PC-3 (cell line): ENCODE data around the gene SNTN. TPM values are rescaled to one million over a fixed set of nuclear protein-coding genes. Genes with fewer than 3 reads are reported as not detected.
A peak's percentile ranks its signal among the peaks of the same experiment; 100 is the strongest.

Source experiments
- ATAC-seq: fragments of 200-7000 bp; cut with Tn5 transposase; 2 replicates; pipeline ENCODE4 v1.9.1; 2020; ENCODE audit warnings: mild to moderate bottlenecking, moderate library complexity
- BruUV-seq: library from RNA; stranded (reverse); fragments of 400-500 nt; replicated peaks from 2 replicates; lab custom pipeline; 2021; lab: Mats Ljungman, UMichigan
- CTCF ChIA-PET: fragments of 300-600 bp; sonication (Branson Sonifier 250); formaldehyde crosslinking; loops from one replicate; lab custom pipeline; 2022; ENCODE audit warnings: antibody characterized with exemption; lab: Charles Lee
- POLR2A ChIA-PET: fragments of 300-600 bp; sonication (Branson Sonifier 250); formaldehyde crosslinking; loops from one replicate; lab custom pipeline; 2022; ENCODE audit warnings: antibody characterized with exemption; ENCODE audit not compliant: unreplicated experiment; lab: Charles Lee
- DNase-seq: peaks from one replicate; pipeline ENCODE4 v3.0.0-alpha.2; 2015
- H2AFZ ChIP-seq: fragments of 300-600 bp; sonication (generic); 2 replicates; pipeline ENCODE4 v1.6.0; 2016; ENCODE audit warnings: antibody characterized with exemption, low read length
- H3F3A ChIP-seq: fragments of 300-600 bp; sonication (generic); one replicate; pipeline ENCODE4 v1.6.0; 2017; ENCODE audit warnings: antibody characterized with exemption, low read length, control low read depth, mild to moderate bottlenecking; ENCODE audit not compliant: unreplicated experiment
- H3K27ac ChIP-seq: fragments of 300-600 bp; sonication (generic); 2 replicates; pipeline ENCODE4 v1.5.1; 2016; ENCODE audit warnings: mild to moderate bottlenecking, low read length
- H3K27me3 ChIP-seq: fragments of 300-600 bp; sonication (generic); 2 replicates; pipeline ENCODE4 v1.6.1; 2016; ENCODE audit warnings: low read length, mixed read lengths
- H3K36me3 ChIP-seq: fragments of 300-600 bp; sonication (generic); 2 replicates; pipeline ENCODE4 v1.6.1; 2016; ENCODE audit warnings: low read depth, mixed run types, low read length, mixed read lengths
- H3K4me1 ChIP-seq: fragments of 300-600 bp; sonication (generic); 2 replicates; pipeline ENCODE4 v1.5.1; 2016; ENCODE audit warnings: low read length; ENCODE audit not compliant: insufficient read depth
- H3K4me2 ChIP-seq: fragments of 300-600 bp; sonication (generic); 2 replicates; pipeline ENCODE4 v1.6.0; 2016; ENCODE audit warnings: low read length
- H3K4me3 ChIP-seq: fragments of 300-600 bp; sonication (generic); 2 replicates; pipeline ENCODE4 v1.5.1; 2016; ENCODE audit warnings: mild to moderate bottlenecking, low read length, mixed read lengths
- H3K79me2 ChIP-seq: fragments of 300-600 bp; sonication (generic); 2 replicates; pipeline ENCODE4 v1.6.1; 2017; ENCODE audit warnings: low read length, mixed read lengths
- H3K9ac ChIP-seq: fragments of 300-600 bp; sonication (generic); 2 replicates; pipeline ENCODE4 v1.6.0; 2016; ENCODE audit warnings: mild to moderate bottlenecking, low read length
- H3K9me2 ChIP-seq: fragments of 300-600 bp; sonication (generic); replicated peaks from 2 replicates; pipeline ENCODE4 v1.6.1; 2016; ENCODE audit warnings: mixed run types, low read length, mixed read lengths
- H3K9me3 ChIP-seq: fragments of 300-600 bp; sonication (generic); 2 replicates; pipeline ENCODE4 v1.6.1; 2016; ENCODE audit warnings: low read length, mixed read lengths
- H4K20me1 ChIP-seq: fragments of 300-600 bp; sonication (generic); 2 replicates; pipeline ENCODE4 v1.6.1; 2016; ENCODE audit warnings: low read length, mixed read lengths
- CTCF ChIP-seq: fragments of 300-600 bp; sonication (generic); conservative IDR thresholded peaks from 2 replicates; pipeline ENCODE4 v1.5.1; 2017; ENCODE audit warnings: antibody characterized with exemption, low read depth, mild to moderate bottlenecking, low read length
- EZH2 ChIP-seq: fragments of 300-600 bp; sonication (generic); IDR thresholded peaks from one replicate; pipeline ENCODE4 v1.6.1; 2017; ENCODE audit warnings: antibody characterized with exemption, mild to moderate bottlenecking, low read length; ENCODE audit not compliant: unreplicated experiment
- EZH2phosphoT487 ChIP-seq: fragments of 300-600 bp; sonication (generic); IDR thresholded peaks from 2 replicates; pipeline ENCODE4 v1.6.1; 2018; ENCODE audit warnings: mild to moderate bottlenecking, antibody characterized with exemption, low read length, borderline replicate concordance
- intact Hi-C: fragments of 100-400 bp; cut with micrococcal nuclease; formaldehyde crosslinking; loops from 2 replicates; pipeline ENCODE4 v1.9.0; 2023
- total RNA-seq: library from RNA; depleted of rRNA; stranded (reverse); fragments of >200 nt; gene quantifications from 2 replicates; pipeline ENCODE4 v1.2.3, GENCODE V29; 2014

The SNTN gene
- total RNA-seq, 1 experiment from 2014 or later, result not detected

DNA sequence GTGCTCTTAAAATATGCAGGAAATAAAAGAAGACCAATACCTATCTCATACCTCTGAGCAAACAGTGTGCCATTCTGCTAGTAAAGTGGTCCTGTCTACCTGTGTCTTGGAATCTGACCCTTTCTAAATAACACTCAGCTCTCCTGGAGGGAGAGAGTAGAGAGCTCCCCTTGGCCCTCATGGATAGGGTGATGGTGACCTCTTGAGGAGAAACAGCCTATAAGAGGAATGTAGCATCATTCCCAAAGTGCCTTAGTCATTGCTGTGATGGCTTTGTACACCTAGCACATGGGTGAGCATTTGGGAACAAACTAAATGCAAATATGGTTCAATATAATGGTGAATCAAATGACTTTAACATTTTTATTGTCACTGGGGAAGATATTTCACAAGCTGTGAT is 10.0 kb downstream of the SNTN start:
- intact Hi-C loops, result loop anchor here (5.0 kb wide), 1 partner anchor 155 kb away; the partner anchor contains the start of gene C3orf49
- Histone ChIP-seq H3K27ac (no peak overlapping the region), H3K9me3 (no peaks in the 10 kb centered on the region), H3K9ac (no peak overlapping the region), H3F3A (no peaks in the 10 kb centered on the region), H3K27me3 (no peaks in the 10 kb centered on the region), H3K4me2 (no peak overlapping the region), H2AFZ (no peak overlapping the region), H3K9me2 (no peaks in the 10 kb centered on the region), H3K79me2 (no peaks in the 10 kb centered on the region), H3K4me3 (no peak overlapping the region), H3K4me1 (no peaks in the 10 kb centered on the region), H4K20me1 (no peaks in the 10 kb centered on the region), H3K36me3 (no peaks in the 10 kb centered on the region)
- no TSS peak for BruUV-seq
- TF ChIP-seq EZH2 (no peak), CTCF (no peak), EZH2phosphoT487 (no peak)
- ChIA-PET POLR2A (no interaction called here), CTCF (no interaction called here)
- ATAC-seq, result no peak
- peak; percentile 1 for DNase-seq

DNA sequence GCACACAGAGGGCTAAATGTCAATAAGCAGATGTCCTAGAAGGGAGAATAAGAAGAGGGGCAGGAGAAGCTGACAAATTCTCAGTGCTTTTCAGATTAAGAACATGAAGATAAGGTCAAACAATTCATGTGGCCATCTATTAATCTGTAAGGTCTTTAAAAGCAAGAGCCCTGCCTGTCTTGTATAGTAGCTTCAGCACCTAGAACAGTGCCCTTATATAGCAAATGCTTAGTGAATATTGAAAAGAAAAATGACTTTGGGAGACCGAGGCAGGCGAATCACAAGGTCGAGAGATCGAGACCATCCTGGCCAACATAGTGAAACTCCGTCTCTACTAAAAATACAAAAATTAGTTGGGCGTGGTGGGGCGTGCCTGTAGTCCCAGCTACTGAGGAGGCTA is 18.1 kb downstream of the SNTN start:
- no peak overlapping the region for H3K4me3 ChIP-seq
- H3K4me1 ChIP-seq, result no peaks in the 10 kb centered on the region
- H2AFZ ChIP-seq, result no peak overlapping the region
- TF ChIP-seq EZH2 (no peak), CTCF (no peak), EZH2phosphoT487 (no peak)
- H3K4me2 ChIP-seq, result no peak overlapping the region
- ChIA-PET POLR2A (no interaction called here), CTCF (no interaction called here)
- H4K20me1 ChIP-seq, result no peaks in the 10 kb centered on the region
- no peak overlapping the region for H3K27ac ChIP-seq
- H3F3A ChIP-seq, result no peaks in the 10 kb centered on the region
- H3K27me3 ChIP-seq, result no peaks in the 10 kb centered on the region
- intact Hi-C loops, result no loop called here
- ATAC-seq (no peak), DNase-seq (no peak)
- no peaks in the 10 kb centered on the region for H3K9me2 ChIP-seq
- no TSS peak for BruUV-seq
- H3K9ac ChIP-seq, result no peak overlapping the region
- no peaks in the 10 kb centered on the region for H3K79me2 ChIP-seq
- no peaks in the 10 kb centered on the region for H3K9me3 ChIP-seq
- H3K36me3 ChIP-seq, result no peaks in the 10 kb centered on the region

DNA sequence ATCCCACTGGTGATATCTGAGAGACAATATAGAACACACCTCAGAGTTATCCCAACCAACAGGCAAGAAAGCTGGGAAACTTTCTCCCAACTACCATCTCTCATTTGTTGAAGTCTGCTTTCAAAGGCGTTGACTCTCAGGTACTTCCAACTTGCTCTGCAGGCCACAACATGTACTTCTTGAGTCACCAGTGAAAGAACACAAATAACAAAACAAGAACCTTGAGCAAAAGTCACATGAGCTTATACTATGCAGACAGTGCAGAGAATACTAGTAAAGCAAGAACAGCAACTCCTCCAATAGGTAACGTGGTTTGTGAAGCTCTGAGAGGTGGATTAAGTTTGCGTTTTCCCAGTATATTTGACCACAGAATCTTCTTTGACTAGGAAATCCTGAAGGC is 20.6 kb downstream of the SNTN start:
- CTCF ChIA-PET, result no interaction called here

More for the DNA sequence above, 20.6 kb downstream of the SNTN start:
- Histone ChIP-seq H3K9me2 (no peaks in the 10 kb centered on the region), H3K4me2 (no peak overlapping the region), H2AFZ (no peak overlapping the region), H3K4me3 (no peak overlapping the region), H3K27me3 (no peaks in the 10 kb centered on the region), H4K20me1 (no peaks in the 10 kb centered on the region), H3K9ac (no peak overlapping the region), H3K9me3 (no peaks in the 10 kb centered on the region), H3K36me3 (no peaks in the 10 kb centered on the region), H3K27ac (no peak overlapping the region), H3K4me1 (no peaks in the 10 kb centered on the region), H3K79me2 (no peaks in the 10 kb centered on the region), H3F3A (no peaks in the 10 kb centered on the region)
- no TSS peak for BruUV-seq
- POLR2A ChIA-PET, result no interaction called here
- DNase-seq (no peak), ATAC-seq (no peak)
- TF ChIP-seq EZH2 (no peak), EZH2phosphoT487 (no peak), CTCF (no peak)
- intact Hi-C loops, result no loop called here
